HG02885 (cell line): Measurements from ENCODE around the gene THRB.

Experiments
- ATAC-seq: cut with Tn5 transposase; IDR thresholded peaks from one replicate; pipeline ENCODE4 v1.9.1; 2021; ENCODE audit warnings: mild to moderate bottlenecking; ENCODE audit not compliant: unreplicated experiment, poor library complexity

Gene THRB

DNA sequence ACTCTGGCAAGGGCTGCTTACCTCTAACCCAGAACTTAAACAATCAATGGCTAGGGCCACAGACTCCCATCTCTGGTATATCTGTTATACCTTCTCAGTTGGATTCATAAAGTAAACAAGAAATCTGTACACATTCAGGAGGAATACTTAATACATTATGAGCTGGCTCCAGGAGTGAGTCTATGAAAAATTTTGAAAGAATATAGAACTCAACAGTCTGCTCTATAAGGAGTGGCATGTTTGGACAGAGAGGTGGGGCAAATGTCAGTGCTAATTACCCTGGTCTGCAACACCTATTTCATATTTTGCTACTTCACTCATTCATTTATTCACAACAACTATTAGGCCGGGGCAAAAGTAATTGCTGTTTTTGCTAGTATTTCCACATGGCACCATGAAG is 245.1 kb downstream of the THRB start:
- no peak for ATAC-seq

DNA sequence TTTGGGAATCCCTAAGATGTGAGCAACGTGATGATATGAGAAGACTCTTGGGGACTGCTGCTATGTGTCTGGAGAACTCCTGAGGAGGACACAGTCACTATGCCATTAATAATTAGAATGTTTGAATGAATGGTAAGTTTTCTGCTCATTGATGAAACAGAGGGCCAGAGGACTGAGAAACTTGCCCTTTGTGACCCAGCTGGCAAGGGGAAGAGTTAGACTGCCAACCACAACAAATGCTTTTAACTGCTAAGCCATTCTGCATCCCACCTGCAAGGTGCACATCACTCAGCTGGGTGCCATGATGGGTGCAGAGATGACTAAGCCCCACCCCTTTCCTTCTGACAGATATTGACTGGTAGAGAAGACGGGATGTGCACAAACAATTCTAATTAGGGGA is 249.6 kb downstream of the THRB start:
- no peak for ATAC-seq

DNA sequence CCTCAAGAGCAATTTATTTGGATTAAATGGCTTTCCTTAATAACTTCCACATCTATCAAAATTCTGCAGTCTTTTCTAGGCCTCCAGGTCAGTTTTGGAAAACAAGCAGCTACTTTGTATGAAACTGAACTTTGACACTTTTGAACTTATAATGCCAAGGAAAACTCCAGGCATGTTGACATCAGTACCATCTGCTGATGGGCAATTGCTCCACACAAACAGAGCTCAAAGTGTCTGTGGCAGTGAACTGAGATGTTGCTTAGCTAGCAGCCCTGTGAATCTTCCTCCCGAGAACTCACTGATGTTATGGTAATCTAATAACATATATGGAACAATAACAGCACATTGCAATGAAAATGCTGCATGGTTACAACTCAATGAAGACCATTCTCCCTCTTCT is 250.2 kb downstream of the THRB start:
- no peak for ATAC-seq

DNA sequence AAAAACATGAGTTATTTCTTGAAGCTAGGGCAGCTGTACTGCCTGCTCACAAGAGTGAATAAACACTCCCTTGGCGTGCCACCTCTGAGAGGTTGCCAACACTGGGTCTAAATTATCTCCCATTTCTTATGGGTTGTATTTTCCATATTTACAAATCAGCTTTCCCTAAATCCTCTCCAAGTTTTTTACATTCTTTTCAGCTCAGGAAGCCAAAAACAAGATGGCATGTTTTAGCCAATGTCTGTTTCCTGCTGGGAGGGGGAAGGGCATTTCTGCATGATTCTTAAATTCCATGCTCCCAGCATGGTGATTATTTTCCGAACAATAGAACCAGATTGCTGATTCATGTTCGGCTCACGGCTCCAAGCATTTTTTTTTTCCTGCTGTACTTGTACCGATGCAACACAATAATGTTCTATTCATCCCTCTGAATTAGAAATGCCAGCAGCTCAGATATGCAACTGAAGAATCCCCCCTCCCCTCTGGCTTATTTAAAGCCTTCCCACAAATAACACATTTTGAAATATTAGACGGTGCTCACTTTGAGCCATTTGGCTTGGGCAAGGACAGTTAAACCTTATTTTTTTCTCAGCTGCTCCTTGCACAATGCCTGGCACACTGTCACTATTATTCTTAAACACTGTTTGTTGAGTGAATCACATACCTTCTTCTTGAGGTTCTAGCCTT is 252.5 kb downstream of the THRB start:
- ATAC-seq: no peak

DNA sequence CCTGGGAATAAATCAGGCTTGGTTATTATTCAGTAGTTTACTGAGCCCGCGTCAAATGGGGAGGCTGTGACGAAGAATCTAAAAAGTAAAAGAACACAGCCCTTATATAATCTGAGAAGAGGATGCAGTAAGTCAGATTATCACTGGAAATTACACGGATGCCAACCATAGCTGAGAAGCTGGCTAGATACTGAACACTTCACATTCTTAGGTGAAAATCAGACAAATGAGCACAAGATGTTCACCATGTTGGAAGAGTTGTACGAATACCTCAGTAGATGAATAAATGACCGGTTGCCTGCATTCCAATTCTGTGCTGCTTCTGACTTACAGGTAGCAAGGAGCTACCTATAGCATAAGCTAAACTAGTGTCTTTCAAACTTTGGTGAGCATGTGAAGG is 254.3 kb downstream of the THRB start:
- ATAC-seq: no peak

DNA sequence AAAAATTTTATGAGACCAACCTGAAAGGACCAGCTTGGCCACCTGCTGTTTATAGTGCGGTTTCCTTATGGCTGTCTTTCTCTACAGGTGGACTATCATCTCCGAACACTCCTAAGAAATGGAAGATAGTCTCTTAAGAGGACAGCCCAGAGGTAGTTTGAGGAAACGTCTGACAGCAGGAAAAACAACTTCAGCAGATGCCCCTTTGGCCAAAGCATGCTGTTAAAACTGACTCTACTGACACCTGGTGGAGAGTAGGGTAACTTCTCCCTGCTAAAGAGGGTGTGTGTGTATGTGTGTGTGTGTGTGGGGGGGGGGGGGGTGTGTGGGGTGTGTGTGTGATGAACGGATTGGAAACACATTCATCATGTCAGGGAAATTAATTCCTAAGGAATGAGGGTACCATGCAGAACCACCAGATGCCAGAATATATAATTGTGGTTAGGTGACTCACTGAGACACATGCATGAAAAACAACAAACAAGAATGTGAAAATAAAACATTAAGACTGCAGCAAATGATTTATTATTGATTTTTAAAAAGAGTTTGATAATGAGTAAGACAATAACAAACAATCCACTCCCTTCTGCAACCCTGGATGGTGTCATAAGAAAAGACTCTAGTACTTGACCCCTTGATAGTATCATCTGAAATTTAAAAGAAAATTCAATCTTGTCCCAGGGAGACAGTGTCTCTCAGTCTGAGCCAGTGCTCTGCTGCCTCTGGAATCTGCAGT is 256.5 kb downstream of the THRB start:
- peak; percentile 90 for ATAC-seq

DNA sequence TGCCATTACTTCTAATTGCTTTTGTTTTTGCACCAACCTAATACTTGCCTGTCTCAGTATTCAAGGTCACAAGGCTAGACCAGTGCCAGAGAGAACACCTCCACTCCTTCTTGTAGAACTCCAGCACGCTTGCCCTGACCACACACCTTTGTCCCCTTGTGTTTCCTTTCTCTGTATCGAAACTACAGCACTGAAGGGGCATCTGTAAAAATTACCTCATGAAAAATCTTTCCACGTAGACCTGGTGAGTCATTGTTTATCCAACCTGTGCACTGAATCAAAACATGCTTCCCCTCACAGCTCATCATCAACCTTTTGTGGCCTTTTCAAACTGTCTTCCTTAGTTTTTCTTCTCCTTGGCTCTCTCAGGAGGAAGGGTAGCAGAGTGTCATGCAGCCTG is 259.5 kb downstream of the THRB start:
- peak; percentile 22 for ATAC-seq

DNA sequence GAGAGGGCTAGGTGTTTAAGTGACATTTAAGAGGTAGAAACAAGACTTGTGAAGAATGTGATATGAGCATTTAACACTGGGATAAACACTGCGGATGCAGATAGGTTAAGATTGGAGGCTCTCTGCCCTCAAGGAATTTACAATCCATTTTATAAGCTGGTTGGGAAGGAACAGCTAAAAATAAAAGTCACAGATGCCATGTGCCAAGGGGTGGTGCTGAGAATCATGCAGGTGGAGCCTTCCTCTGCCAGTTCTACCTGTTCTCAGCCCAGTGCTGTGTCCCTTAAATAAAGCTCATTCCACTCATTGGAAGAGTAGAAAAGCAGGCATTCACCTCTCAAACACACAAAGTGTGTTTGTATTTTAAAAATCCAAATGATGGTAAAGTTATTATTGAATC is 261.9 kb downstream of the THRB start:
- no peak for ATAC-seq

DNA sequence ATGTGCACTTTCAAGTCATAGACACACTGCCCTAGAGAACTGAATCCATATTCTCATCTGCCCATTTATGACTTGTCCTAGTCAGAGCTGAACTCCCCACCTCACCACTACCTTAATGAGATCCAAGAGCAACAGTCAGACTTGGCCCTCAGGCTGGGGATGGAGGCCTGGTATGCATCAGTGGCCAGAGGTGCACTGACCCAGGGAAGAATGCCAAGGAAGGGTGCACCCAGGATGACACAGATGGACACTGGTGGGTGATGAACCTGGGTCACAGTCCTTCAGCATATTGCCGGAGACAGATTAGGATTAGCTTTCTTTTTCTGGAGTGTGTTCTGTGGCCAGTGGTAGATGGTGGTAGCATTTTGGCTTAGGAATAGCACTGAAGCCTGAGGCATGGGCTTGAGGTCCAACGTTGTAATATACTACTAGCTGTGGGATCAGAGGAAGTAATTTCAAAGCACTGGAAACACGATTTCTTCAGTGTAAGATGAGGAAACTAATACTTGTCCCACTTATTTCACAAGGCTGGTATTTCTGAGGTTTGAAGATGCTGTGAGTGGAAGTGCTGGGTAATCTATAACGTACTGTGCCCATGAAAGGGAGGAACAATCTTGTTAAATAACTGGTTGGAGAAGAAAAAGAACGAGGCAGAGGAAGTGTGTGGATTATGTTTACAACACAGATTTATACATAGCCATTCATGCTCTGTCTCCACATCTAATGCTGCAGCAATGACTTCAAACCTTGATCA is 265.0 kb downstream of the THRB start:
- no peak for ATAC-seq

DNA sequence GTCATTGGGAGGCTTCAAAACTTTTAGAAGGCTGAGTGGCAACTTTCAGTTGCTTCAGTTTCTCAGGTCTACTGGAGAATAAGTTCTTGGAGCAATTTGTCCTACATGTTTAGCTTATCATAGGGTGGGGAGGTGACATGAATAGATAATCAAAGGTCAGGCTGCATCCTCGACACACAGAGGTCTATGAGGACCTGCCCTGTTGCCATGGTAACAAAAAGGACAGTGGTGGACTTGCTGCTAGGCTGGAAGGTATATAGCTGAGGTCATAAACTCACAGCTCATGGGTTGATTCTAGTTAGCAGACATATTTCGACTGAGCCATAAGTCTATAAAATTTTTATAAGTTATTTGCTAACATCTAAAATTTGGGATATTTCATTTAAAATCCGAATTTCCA is 267.0 kb downstream of the THRB start:
- ATAC-seq: no peak

DNA sequence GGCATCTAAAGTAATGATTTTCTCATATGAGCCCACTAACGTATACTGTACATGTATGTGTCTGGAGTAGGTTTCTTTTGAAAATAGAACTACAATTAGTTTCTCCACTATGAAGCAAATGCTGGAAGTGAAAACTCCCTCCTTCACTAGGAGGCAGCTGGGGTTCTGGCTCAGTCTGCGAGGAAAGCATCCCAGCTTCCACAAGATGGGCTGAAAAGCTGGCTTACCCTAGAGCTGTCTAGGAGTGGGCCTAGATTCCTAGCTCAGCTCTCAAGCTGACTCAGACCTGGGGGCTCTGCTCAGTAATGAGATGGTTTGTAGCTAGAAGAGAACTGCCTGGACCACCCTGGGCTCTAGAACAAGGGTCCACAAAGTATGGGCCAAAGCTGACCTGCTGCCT is 268.3 kb downstream of the THRB start:
- no peak for ATAC-seq

DNA sequence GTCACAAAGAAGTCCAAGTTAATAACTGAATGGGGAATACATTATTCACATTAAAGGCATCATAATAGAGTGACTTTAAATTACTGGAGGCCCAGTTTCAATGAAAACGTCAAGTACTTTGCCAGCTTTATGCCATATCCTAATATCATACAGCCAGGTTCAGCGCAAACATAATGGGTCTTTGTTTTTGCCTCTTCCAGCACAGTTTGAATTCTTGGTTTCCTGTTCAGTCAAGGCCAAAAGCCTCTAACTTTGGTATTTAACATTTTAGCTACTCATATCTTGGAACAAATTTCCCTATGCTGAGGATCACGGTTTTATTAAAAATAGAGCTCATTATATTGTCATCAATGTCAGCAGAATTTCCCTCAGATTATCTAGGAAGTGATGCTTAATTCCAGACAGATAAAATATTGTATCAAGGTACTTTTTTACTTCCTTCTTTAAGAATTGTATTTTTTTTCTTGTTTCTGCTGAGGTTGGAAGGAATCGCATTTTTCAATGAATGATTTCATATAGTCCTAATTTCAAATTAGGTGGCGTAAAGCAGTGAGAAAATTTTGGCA is 269.2 kb downstream of the THRB start:
- ATAC-seq: no peak

DNA sequence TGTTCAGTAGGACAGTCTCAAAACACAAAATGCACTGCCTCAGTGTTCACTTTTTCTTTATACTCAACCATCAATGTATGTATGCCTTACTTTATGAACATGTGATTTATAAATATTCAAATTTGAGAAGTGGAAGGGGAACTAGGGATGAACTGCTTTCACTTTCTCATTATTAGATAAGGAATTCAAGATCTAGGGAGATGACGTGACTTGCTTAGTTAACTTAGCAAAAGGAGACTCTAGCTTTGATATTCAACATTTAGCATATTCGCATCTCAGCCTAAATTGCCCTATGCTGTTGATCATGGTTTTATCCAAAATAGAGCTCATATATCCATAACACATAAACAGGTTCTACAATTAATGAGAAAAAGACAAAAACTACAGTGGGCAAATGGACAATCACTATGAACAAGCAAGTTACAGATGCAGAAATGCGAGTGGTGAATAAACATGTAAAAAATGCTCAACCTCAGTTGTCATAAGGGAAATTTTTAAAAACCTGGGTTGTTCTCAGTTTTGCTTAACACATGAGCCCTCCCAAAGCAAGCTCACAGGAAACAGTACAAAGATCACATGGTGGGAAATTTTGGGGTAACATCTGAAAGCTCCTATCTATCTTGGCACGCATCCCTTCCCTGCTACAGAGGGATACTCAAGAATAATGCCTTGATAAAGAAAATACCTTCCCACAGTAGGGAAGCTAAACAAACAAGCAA is 269.8 kb downstream of the THRB start:
- ATAC-seq: peak; percentile 62

DNA sequence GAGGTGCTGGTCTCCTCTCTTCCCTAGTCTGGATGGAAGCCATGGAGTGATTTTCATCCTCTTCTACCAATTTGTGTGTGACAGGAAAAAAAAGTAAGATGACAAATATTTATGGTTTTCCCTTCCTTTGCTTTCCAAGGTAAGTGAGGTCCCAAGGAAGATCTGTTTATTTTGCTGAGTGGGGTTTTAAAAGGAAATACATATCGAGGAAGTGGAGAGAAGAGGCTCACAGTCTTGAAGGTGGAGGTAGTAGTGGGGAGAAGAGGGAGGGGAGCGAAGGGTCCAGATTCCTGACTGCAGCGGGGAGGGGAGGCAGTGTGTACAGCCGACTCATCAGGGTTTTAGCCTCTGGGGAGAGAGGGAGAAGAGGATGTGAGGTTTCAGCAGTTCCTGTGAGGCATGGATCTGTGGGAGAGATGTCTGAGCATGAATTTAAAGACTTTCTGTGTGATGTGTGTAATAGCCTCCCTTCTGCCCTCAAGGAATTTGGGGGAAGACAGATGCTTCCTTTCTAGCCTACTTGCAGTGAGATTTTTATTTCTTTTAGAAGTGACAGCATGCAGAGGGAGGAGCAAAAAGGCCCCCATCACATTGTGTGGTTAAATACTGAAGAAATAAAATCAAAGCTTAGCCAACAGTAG is 272.4 kb downstream of the THRB start:
- ATAC-seq: no peak

DNA sequence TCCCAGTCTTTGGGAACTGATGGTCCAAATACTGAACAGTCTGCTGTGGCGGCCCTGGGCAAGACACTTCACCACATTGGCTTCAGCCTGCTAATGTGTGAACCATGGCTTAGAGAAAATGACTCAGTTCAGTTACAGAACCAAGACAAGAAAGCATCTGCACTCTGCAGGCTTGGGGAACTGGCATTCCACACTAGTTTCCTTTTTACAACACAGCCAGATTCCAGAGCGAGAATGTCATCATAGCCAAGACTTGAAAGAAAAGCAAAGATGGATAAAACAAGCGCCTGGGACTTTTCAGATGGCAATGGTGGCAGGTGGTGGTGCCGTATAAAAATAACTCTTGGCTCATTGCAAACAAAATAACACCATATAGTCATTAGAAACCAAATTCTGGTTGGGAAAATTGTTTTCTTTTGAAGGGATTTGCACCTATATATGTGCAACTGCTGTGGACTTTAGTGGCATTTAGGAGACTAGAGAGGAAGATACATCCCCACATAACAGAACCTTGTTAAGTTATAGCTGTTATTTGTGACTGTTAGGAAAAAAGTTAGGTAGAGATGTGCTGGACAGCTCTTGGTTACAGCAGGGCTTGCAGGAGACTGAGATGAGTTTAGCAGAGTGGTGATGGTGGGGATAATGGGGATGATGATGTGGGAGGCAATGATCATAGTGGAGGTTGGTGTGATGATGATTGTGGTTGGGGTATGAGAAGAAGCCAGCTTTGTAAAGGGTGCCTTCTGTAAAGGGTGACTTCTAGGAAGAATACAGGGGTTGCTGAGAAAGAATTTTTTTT is 273.6 kb downstream of the THRB start:
- ATAC-seq: no peak

DNA sequence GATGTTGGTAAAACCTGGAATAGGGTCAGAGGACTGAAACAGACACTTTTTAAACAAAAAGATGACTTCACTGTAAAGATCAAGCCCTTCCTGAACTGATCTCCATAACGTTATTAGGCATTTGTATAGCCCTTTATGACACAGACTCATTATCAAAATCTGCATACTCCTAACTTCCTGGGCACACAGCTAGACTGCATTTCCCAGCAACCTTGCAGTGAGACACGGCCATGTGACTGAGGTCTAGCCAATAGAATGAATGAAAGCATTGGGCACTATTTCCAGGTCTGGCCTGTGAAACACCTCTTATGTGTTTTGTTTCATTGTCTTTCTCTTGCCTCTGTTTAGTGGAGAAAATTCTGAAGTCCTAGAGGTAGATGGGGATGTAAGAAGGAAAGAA is 279.1 kb downstream of the THRB start:
- ATAC-seq: no peak

DNA sequence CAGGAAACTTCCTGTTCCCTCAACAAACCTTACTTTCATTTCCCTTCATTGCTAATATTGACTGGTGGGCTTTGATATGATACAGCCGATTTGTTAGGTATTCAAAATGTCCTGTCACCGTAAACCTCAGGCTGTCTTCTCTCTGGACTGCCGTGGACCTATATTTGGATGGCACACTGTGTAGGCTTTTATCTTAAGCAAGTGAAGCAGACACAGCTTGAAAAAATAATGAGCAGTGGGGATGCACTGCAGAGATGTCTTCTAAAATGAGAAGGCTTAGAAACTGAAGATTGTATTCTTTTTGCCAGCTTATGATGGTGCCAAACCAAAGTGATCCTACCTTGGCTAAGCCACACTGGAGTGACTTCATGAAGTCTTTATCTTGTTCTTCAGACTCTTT is 283.3 kb downstream of the THRB start:
- ATAC-seq: no peak

DNA sequence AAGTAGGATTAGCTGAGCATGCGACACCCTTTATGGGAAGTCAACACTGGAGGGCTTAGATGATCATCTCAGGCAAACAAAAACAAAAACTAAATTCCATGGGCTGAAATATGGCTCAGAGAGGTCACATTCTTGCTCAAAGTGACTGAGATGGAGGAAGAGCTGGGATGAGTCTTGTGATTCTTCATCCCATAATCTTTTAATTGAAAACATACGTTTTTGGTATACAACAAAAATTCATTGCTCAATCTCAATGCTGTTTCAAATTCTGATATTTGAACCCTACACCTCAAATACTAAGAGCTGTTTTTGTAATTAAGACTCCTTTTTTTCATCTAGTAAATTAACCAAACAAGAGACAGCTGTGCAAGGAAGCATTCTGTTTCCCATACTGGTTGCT is 292.6 kb downstream of the THRB start:
- ATAC-seq: no peak

DNA sequence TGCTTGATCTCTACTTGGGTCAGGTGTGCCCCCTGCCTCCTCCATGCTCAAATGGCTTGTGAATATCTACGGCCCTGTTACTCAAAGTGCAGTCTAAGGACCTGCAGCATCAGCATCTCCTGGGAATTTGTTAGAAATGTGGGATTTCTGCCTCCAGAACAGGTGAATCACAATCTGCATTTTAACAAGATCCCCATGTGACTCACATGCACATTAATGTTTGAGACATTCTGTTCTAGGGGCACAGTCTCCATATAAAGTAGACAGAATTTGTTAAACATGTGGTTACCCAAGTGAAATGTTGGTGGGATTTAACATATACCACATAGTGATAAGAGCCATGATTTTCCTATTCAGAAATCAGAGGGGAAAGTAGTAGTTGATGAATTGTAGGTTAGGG is 293.3 kb downstream of the THRB start:
- no peak for ATAC-seq
